Measurements from ENCODE around the gene GDPGP1. TPM values are rescaled to one million over a fixed set of nuclear protein-coding genes. Genes with fewer than 3 reads are reported as not detected.
A peak's percentile ranks its signal among the peaks of the same experiment; 100 is the strongest.
"Not testable (repeated sequence)": the region's sequence is repeated elsewhere in the genome, so short reads cannot be mapped to it uniquely, and the experiment has no call there.

The GDPGP1 gene
- total and polyA plus RNA-seq, 4 donors = 3.4 to 11.0 (median 5.2) TPM

DNA sequence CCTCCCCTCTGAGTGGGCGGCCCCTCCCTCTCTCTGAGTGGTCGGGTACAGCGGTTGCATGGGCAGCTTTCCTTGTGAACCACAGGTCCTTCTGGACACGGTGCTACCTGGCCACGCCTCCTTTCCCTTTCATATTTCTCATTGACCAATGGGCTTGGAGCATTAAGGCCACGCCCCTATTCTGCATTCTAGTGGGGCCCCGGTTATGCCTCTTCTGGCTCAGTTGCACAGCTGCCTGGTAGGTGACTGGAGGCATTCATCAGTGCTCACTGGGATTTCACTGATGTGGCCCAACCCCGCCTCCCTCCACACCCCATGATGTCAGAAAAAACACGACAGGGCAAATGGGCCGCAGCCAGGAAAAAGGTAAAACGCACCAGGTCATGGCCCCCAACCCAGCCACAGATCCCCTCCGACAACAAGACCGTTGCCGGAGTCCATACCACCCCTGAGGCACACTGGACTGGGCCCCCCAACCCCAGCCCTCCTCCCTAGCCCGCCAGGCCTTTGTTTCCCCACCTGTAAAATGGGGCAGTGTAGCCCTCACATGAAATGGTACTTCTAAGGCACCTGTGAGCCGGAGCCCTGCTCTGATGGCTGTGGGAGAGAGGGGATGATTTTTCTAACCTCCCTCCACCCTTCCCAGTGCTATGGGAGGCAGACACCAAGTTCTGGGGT is 57.8 kb downstream of the GDPGP1 start:
- H3K9me3 ChIP-seq (ENCODE audit: control insufficient read depth in 4 of 4, insufficient read depth in 3 of 4, low read length in 3 of 4) = peaks cover 0 to 2% (median 0%) of the 10 kb centered on the region in 4 donors
- H3K27ac ChIP-seq (ENCODE audit: low read depth in 1 of 2, low read length in 1 of 2) = no peak overlapping the region
- peaks cover 0 to 8% (median 0%) of the 10 kb centered on the region in 5 donors for H3K4me1 ChIP-seq (ENCODE audit: control insufficient read depth in 5 of 5, insufficient read depth in 5 of 5, low read length in 5 of 5)
- DNase-seq = no peak
- 79 to 86% methylated on average over 16 of the region's 16 CpGs for WGBS, 2 donors
- H3K36me3 ChIP-seq (ENCODE audit: control insufficient read depth in 4 of 4, insufficient read depth in 4 of 4, low read length in 4 of 4) = no peaks in the 10 kb centered on the region
- H3K27me3 ChIP-seq (ENCODE audit: control insufficient read depth in 3 of 3, insufficient read depth in 3 of 3, low read length in 2 of 3) = no peaks in the 10 kb centered on the region
- TF ChIP-seq, protein P1, sequence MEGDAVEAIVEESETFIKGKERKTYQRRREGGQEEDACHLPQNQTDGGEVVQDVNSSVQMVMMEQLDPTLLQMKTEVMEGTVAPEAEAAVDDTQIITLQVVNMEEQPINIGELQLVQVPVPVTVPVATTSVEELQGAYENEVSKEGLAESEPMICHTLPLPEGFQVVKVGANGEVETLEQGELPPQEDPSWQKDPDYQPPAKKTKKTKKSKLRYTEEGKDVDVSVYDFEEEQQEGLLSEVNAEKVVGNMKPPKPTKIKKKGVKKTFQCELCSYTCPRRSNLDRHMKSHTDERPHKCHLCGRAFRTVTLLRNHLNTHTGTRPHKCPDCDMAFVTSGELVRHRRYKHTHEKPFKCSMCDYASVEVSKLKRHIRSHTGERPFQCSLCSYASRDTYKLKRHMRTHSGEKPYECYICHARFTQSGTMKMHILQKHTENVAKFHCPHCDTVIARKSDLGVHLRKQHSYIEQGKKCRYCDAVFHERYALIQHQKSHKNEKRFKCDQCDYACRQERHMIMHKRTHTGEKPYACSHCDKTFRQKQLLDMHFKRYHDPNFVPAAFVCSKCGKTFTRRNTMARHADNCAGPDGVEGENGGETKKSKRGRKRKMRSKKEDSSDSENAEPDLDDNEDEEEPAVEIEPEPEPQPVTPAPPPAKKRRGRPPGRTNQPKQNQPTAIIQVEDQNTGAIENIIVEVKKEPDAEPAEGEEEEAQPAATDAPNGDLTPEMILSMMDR (IDR thresholded peaks at IDR 0.05; ENCODE audit: control extremely low read depth, extremely low read depth) = no peak
- no peak for ATAC-seq (ENCODE audit: insufficient read depth, low FRiP score)
- no peak overlapping the region for H3K9ac ChIP-seq (ENCODE audit: insufficient read depth in 1 of 2, low read length in 2 of 2)
- H3K4me3 ChIP-seq = no peak overlapping the region

GRCh38 chr15:90293040-90293810 is 59.2 kb downstream of the GDPGP1 start:
- peak; percentile 58 for ATAC-seq (ENCODE audit: insufficient read depth, low FRiP score)
- DNase-seq = peak; percentile 61 to 83 (median 75)
- 50% methylated on average over 13 of the region's 13 CpGs for WGBS, 2 donors

DNA sequence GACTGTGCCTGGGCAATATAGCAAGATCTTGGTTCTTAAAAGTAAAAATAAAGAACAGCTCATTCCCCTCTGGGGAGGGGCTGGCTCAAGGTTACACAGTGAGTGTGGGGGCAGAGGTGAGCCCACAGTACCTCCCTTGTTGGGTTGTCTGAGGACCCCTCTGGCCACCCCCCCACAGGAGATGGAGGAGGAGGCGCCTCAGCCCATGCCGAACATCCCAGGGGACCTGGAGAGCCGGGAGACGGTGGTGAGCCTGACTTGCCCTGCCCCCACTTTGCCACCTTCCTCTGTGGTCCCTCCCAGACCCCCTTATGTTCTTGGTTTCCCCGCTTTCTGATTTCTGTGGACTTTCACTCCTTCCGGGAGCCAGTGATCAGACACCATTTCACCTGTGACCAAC is 60.1 kb downstream of the GDPGP1 start:
- peaks cover 0 to 8% (median 0%) of the 10 kb centered on the region in 5 donors for H3K4me1 ChIP-seq (ENCODE audit: control insufficient read depth in 5 of 5, insufficient read depth in 5 of 5, low read length in 5 of 5)
- H3K27me3 ChIP-seq (ENCODE audit: control insufficient read depth in 3 of 3, insufficient read depth in 3 of 3, low read length in 2 of 3) = no peaks in the 10 kb centered on the region
- H3K9me3 ChIP-seq (ENCODE audit: control insufficient read depth in 4 of 4, insufficient read depth in 3 of 4, low read length in 3 of 4) = peaks cover 0 to 2% (median 0%) of the 10 kb centered on the region in 4 donors
- DNase-seq (no peak), ATAC-seq (ENCODE audit: insufficient read depth, low FRiP score) (no peak)
- H3K36me3 ChIP-seq (ENCODE audit: control insufficient read depth in 4 of 4, insufficient read depth in 4 of 4, low read length in 4 of 4) = no peaks in the 10 kb centered on the region
- 91 to 92% methylated on average over 6 of the region's 6 CpGs for WGBS, 2 donors
- TF ChIP-seq, protein P1 (IDR thresholded peaks at IDR 0.05; ENCODE audit: control extremely low read depth, extremely low read depth) = no peak
- no peak overlapping the region for H3K27ac ChIP-seq (ENCODE audit: low read depth in 1 of 2, low read length in 1 of 2)
- H3K9ac ChIP-seq (ENCODE audit: insufficient read depth in 1 of 2, low read length in 2 of 2) = no peak overlapping the region
- no peak overlapping the region for H3K4me3 ChIP-seq

More at GRCh38 chr15:90293040-90293810, 59.2 kb downstream of the GDPGP1 start:
- not testable (repeated sequence) for H3K4me1 ChIP-seq (ENCODE audit: control insufficient read depth in 5 of 5, insufficient read depth in 5 of 5, low read length in 5 of 5); H3K9me3 ChIP-seq (ENCODE audit: control insufficient read depth in 4 of 4, insufficient read depth in 3 of 4, low read length in 3 of 4); H3K27me3 ChIP-seq (ENCODE audit: control insufficient read depth in 3 of 3, insufficient read depth in 3 of 3, low read length in 2 of 3); H3K36me3 ChIP-seq (ENCODE audit: control insufficient read depth in 4 of 4, insufficient read depth in 4 of 4, low read length in 4 of 4); H3K4me3 ChIP-seq; H3K9ac ChIP-seq (ENCODE audit: insufficient read depth in 1 of 2, low read length in 2 of 2)
- H3K27ac ChIP-seq (ENCODE audit: low read depth in 1 of 2, low read length in 1 of 2) = peak overlapping the region in 1 of 2 donors; percentile 64
- TF ChIP-seq, protein P1 (IDR thresholded peaks at IDR 0.05; ENCODE audit: control extremely low read depth, extremely low read depth) = peak; percentile 64
